Vagina (tissue), 2 donors: ENCODE data around the gene MAPKBP1.

ENCODE experiments used
- CTCF ChIP-seq, 3 experiments: fragments of 450-650 bp in 2 of 3; fragments of 200-600 bp in 1 of 3; sonication (generic) in 1 of 3; IDR thresholded peaks; one replicate each; pipeline ENCODE4 v1.5.1; 2017 to 2019; ENCODE audit warnings: antibody characterized with exemption in 3 of 3, mild to moderate bottlenecking in 2 of 3, moderate library complexity in 2 of 3
- POLR2A ChIP-seq, 2 donors: fragments of 450-650 bp; IDR thresholded peaks; one replicate each; pipeline ENCODE4 v1.6.1; 2017; ENCODE audit warnings: antibody characterized with exemption in 2 of 2, mild to moderate bottlenecking in 2 of 2, moderate library complexity in 2 of 2
- POLR2AphosphoS5 ChIP-seq, 2 donors: sonication (generic); formaldehyde crosslinking; IDR thresholded peaks; one replicate each; pipeline ENCODE4 v1.9.0; 2017; ENCODE audit warnings: antibody characterized with exemption in 2 of 2, mild to moderate bottlenecking in 2 of 2, low read depth in 1 of 2; ENCODE audit not compliant: insufficient read depth in 1 of 2

GRCh38 chr15:41780266-41780665, 6.0 kb downstream of the MAPKBP1 start:
- TF ChIP-seq POLR2A (IDR thresholded peaks at IDR 0.05) (no peak), CTCF (IDR thresholded peaks at IDR 0.05) (no peak), POLR2AphosphoS5 (IDR thresholded peaks at IDR 0.05; ENCODE audit: insufficient read depth in 1 of 2, low read depth in 1 of 2) (no peak)
